Neural cell (in vitro differentiated cells): Measurements from ENCODE around the gene ANKRD39. TPM values are rescaled to one million over a fixed set of nuclear protein-coding genes. Genes with fewer than 3 reads are reported as not detected.

Experiments
- H2AFZ ChIP-seq: fragments of 200-600, 300-800 bp; sonication (generic), shearing (Covaris generic); 2 replicates; pipeline ENCODE4 v1.6.0; 2014; ENCODE audit warnings: low read depth, mild to moderate bottlenecking, antibody characterized with exemption, low read length, moderate library complexity
- H3F3A ChIP-seq: fragments of 200-600 bp; shearing (Covaris generic); 2 replicates; pipeline ENCODE4 v1.6.1; 2016; ENCODE audit warnings: mild to moderate bottlenecking, moderate library complexity, mixed read lengths, antibody characterized with exemption, low read length; ENCODE audit not compliant: insufficient read depth, poor library complexity, severe bottlenecking
- H3K27ac ChIP-seq: fragments of 200-600, 300-800 bp; sonication (generic), shearing (Covaris generic); 2 replicates; pipeline ENCODE4 v1.5.1; 2014; ENCODE audit warnings: mild to moderate bottlenecking, low read length, moderate library complexity
- H3K27me3 ChIP-seq: fragments of 300-800, 200-600 bp; sonication (generic), shearing (Covaris generic); 2 replicates; pipeline ENCODE4 v1.6.0; 2014; ENCODE audit warnings: mild to moderate bottlenecking, low read depth, low read length, moderate library complexity; ENCODE audit not compliant: insufficient read depth
- H3K36me3 ChIP-seq: fragments of 300-800, 200-600 bp; sonication (generic), shearing (Covaris generic); 2 replicates; pipeline ENCODE4 v1.5.1; 2014; ENCODE audit warnings: mild to moderate bottlenecking, antibody characterized with exemption, low read length, moderate library complexity; ENCODE audit not compliant: insufficient read depth
- H3K4me2 ChIP-seq: fragments of 300-800, 200-600 bp; sonication (generic), shearing (Covaris generic); 2 replicates; pipeline ENCODE4 v1.6.0; 2014; ENCODE audit warnings: mild to moderate bottlenecking, low read length
- H3K4me3 ChIP-seq: fragments of 300-800, 200-600 bp; sonication (generic), shearing (Covaris generic); 2 replicates; pipeline ENCODE4 v1.5.1; 2014; ENCODE audit warnings: mild to moderate bottlenecking, low read length, moderate library complexity
- H3K79me2 ChIP-seq: fragments of 200-600 bp; shearing (Covaris generic); replicated peaks from 2 replicates; pipeline ENCODE4 v1.6.0; 2014; ENCODE audit warnings: mild to moderate bottlenecking, low read length, moderate library complexity; ENCODE audit not compliant: insufficient read depth
- H3K9ac ChIP-seq: fragments of 300-800, 200-600 bp; sonication (generic), shearing (Covaris generic); 2 replicates; pipeline ENCODE4 v1.6.1; 2016; ENCODE audit warnings: mild to moderate bottlenecking, low read length, mixed read lengths
- H3K9me2 ChIP-seq: fragments of 200-600 bp; shearing (Covaris generic); 2 replicates; pipeline ENCODE4 v1.6.1; 2016; ENCODE audit warnings: mild to moderate bottlenecking, low read length, mixed read lengths; ENCODE audit not compliant: insufficient read depth
- H3K9me3 ChIP-seq: fragments of 200-600, 300-800 bp; sonication (generic), shearing (Covaris generic); 2 replicates; pipeline ENCODE4 v1.6.1; 2016; ENCODE audit warnings: mild to moderate bottlenecking, mixed run types, low read length, moderate library complexity, mixed read lengths
- H4K20me1 ChIP-seq: fragments of 200-600 bp; shearing (Covaris generic); 2 replicates; pipeline ENCODE4 v1.6.1; 2016; ENCODE audit warnings: mild to moderate bottlenecking, mixed run types; ENCODE audit not compliant: insufficient read depth
- CTCF ChIP-seq: fragments of 450-650 bp; IDR thresholded peaks from 2 replicates; pipeline ENCODE4 v1.5.1; 2014; ENCODE audit warnings: antibody characterized with exemption, mild to moderate bottlenecking, moderate library complexity; ENCODE audit not compliant: poor library complexity, severe bottlenecking
- EP300 ChIP-seq: fragments of 450-650 bp; conservative IDR thresholded peaks from 2 replicates; pipeline ENCODE4 v1.6.1; 2014; ENCODE audit warnings: antibody characterized with exemption, mild to moderate bottlenecking, moderate library complexity; ENCODE audit not compliant: poor library complexity, severe bottlenecking
- EZH2 ChIP-seq: fragments of 200-600, 300-800 bp; shearing (Covaris generic), sonication (generic); IDR thresholded peaks from 2 replicates; pipeline ENCODE4 v1.6.1; 2014; ENCODE audit warnings: antibody characterized with exemption, low read length, borderline replicate concordance, mild to moderate bottlenecking; ENCODE audit not compliant: insufficient read depth, poor library complexity, severe bottlenecking
- MXI1 ChIP-seq: fragments of 450-650 bp; conservative IDR thresholded peaks from 2 replicates; pipeline ENCODE4 v1.6.1; 2014; ENCODE audit warnings: antibody characterized with exemption, mild to moderate bottlenecking; ENCODE audit not compliant: poor library complexity, severe bottlenecking
- POLR2AphosphoS5 ChIP-seq: IDR thresholded peaks from 2 replicates; pipeline ENCODE4 v1.6.1; 2012
- RAD21 ChIP-seq: fragments of 450-650 bp; conservative IDR thresholded peaks from 2 replicates; pipeline ENCODE4 v1.6.1; 2014; ENCODE audit warnings: antibody characterized with exemption, mild to moderate bottlenecking, moderate library complexity
- REST ChIP-seq: IDR thresholded peaks from 2 replicates; pipeline ENCODE4 v1.6.1; 2012; ENCODE audit warnings: borderline replicate concordance
- SMC3 ChIP-seq: fragments of 450-650 bp; conservative IDR thresholded peaks from 2 replicates; pipeline ENCODE4 v1.6.1; 2014; ENCODE audit warnings: antibody characterized with exemption, mild to moderate bottlenecking, moderate library complexity; ENCODE audit not compliant: poor library complexity
- TAF1 ChIP-seq: IDR thresholded peaks from 2 replicates; pipeline ENCODE4 v1.6.1; 2012; ENCODE audit warnings: low read depth
- polyA plus RNA-seq: library from polyadenylated mRNA; depleted of rRNA; stranded (reverse); fragments of >200 nt; gene quantifications from 2 replicates; pipeline ENCODE4 v1.2.3, GENCODE V29; 2014

Gene ANKRD39
- polyA plus RNA-seq, 1 donor from 2014 or later, result 30.7 TPM

- no peak overlapping the region for H3K9ac ChIP-seq
- H3K4me2 ChIP-seq, result no peak overlapping the region
- H3K27me3 ChIP-seq, result no peaks in the 10 kb centered on the region
- H3K4me3 ChIP-seq, result no peak overlapping the region
- H3K36me3 ChIP-seq, result peaks cover 10% of the 10 kb centered on the region
- TF ChIP-seq EP300 (no peak), EZH2 (no peak), CTCF (no peak), RAD21 (no peak), POLR2AphosphoS5 (no peak), TAF1 (no peak), REST (no peak)
- H3K9me2 ChIP-seq, result no peaks in the 10 kb centered on the region
- no peaks in the 10 kb centered on the region for H3F3A ChIP-seq
- no peaks in the 10 kb centered on the region for H3K9me3 ChIP-seq
- no peaks in the 10 kb centered on the region for H4K20me1 ChIP-seq
- no peaks in the 10 kb centered on the region for H3K79me2 ChIP-seq
- no peak overlapping the region for H2AFZ ChIP-seq
- no peak overlapping the region for H3K27ac ChIP-seq
These were observed 31.1 kb downstream of the ANKRD39 start for GRCh38 chr2:96826546-96827278.

- H4K20me1 ChIP-seq, result no peaks in the 10 kb centered on the region
- peaks cover 5% of the 10 kb centered on the region for H3K79me2 ChIP-seq
- no peaks in the 10 kb centered on the region for H3K9me3 ChIP-seq
- no peak overlapping the region for H3K4me2 ChIP-seq
- no peaks in the 10 kb centered on the region for H3K27me3 ChIP-seq
- H3K4me3 ChIP-seq, result no peak overlapping the region
- H3F3A ChIP-seq, result no peaks in the 10 kb centered on the region
- H3K9me2 ChIP-seq, result no peaks in the 10 kb centered on the region
- H3K27ac ChIP-seq, result no peak overlapping the region
- no peak overlapping the region for H3K9ac ChIP-seq
- TF ChIP-seq RAD21 (no peak), EZH2 (no peak), TAF1 (no peak), MXI1 (no peak), POLR2AphosphoS5 (no peak), SMC3 (no peak), EP300 (no peak), CTCF (no peak), REST (no peak)
- no peak overlapping the region for H2AFZ ChIP-seq
- peaks cover 7% of the 10 kb centered on the region for H3K36me3 ChIP-seq
These were observed 32.8 kb downstream of the ANKRD39 start for GRCh38 chr2:96825057-96825456.
